EH (cell line): Measurements from ENCODE around the gene TRAK1.

Experiments
- DNase-seq: peaks from one replicate; pipeline ENCODE4 v3.0.0-alpha.2; 2015; ENCODE audit warnings: low read depth

Gene TRAK1

DNA sequence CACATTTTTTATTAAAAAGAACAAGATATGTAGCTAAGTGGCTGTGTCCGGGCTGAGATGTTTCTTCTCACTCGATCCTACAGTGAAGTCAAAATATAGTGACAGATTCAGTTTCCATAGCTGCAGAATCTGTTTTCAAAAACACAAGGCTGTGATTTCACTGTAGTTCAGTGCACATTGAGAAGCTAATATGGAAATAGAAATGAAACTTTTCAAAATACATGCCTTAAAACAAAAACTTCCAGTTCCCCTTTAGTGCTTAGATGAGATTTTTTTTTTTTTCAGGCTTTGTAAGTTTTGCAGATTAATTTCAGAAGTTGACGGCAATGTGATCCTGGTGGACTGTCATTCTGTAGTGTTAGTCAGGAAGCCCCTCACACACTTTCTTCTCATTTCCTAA, 23.8 kb upstream of the TRAK1 start:
- DNase-seq: peak; percentile 71

DNA sequence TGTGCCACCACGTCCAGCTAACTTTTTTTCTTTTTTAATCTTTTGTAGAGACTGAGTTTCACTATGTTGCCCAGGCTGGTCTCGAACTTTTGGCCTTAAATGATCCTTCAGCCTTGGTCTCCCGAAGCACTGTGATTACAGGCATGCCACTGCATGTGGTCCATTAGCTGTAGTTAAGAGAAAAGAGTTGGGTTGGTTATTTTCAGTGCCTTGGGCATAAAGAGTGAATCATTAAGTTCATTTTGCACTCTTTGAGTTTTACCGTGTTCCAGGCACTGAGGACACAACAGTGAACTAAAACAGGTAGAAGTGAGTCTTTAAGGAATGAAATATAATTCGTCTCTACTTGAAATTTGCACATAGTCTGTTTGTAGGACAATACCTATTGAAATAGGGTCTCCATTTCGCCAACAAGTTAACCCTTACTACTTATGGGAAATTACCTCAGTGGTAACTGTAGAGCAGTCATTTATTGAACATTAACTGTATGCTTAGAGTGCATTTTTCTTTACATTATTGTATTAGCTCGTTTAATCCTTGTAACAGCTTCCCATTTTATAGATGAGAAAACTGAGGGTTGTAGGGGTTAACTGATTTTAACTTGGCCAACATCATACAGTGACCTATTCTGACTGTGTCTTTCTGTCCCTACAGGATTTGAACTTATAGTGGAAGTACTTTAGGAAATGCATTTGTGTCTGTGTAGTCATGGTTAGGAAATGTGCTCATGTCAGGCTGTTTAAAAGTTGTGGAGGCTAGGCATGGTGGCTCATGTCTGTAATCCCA, 22.7 kb upstream of the TRAK1 start:
- no peak for DNase-seq

DNA sequence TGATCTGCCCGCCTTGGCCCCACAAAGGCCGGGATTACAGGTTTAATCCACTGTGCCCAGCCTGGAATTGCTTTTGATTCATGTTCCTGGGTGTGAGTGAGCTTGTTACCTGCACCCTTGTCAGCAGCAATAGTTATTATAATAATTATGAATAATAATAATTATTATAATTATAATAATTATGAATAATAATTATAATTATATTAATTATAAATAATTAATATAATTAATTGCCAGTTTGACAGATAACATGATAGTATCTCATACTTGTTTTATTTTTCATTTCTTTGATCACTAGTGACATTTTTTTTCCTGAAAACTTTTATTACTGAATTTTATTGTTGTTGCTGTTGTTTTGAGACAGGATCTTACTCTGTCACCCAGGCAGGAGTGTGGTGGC, 21.1 kb upstream of the TRAK1 start:
- no peak for DNase-seq

- DNase-seq: no peak
Measured at GRCh38 chr3:42070524-42070923, 20.6 kb upstream of the TRAK1 start.

DNA sequence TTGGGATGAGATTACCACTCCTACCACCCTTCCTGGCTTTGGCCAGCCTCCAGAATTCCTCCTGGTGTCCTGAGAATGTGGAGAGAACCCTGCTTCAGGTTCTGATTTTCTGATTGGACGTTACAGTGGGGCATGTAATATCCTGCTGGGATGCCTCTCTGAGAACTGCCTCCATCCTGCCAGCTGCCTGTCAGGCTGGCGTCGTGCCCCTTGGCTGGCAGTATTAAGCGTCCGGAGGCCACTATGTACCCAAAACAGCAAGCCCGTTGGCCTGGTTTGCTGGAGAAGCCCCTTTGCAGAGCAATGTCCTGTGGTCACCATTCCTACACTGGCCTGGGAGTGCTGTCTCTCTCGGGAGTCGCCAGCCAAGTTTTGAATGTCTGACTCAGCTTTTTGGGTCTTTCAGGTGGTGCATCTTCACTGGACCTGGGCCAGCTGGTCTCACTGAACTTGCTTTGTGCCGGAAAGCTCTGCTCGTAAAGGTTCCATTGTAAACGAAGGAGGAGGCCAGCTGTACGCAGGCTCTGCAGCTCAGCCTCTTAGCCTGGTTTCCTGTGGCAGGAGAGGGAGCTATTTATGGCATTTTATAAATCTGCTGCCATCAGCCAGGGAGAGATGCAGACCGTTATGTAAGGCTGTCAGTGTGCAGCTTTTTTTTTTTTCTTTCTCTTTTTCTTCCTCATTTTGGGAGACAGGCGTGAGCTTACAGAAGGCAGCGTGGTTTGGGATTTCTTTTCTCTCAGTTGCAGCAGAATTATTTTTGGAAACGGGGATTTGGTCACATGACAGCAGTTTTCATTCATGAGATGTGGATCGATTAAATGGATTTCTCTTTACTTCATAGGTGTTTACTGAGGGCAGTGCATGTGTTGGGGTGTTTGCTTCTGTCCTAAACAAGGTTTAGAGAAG, 19.0 kb upstream of the TRAK1 start:
- DNase-seq: peak; percentile 92

DNA sequence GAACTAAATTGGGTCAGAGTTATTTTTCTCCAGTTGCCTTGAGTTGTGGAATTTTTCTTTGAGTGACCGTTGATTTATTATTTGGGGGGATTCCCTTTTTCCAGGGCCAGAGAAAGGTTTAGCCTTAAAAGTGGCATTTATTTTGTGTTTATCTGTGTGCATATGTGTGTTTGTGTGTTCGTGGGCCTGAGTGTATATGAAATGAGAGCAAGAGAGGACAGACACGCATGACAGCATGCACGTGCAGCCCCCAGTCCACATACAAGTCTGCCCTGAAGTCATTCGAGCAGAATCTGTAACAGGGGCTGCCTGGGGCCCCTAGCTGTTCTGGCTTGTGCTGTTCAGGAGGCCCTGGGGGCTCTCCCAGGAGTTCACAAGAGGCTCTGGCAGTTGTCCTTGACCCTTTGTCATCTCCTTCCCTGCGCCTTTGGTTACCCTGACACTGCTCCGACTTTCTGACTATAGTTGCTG, 18.3 kb upstream of the TRAK1 start:
- DNase-seq: no peak

- no peak for DNase-seq
Measured at GRCh38 chr3:42077785-42078184, 13.4 kb upstream of the TRAK1 start.

DNA sequence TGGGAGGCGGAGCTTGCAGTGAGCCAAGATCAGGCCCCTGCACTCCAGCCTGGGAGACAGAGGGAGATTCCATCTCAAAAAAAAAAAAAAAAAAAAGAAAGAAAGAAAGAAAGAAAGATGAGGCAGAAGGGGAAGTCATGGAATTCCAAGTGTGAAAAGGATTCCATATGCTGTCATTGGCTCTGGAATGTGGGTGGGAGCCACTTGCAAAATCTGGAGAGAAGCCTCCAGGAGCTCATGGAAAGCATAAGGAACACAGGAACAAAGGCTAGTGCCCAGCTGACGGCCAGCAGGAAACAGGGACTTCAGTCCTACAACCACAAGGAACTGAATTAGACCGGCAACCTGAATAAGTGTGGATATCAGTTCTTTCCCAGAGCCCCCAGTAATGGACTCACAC, 12.5 kb upstream of the TRAK1 start:
- peak; percentile 78 for DNase-seq

- no peak for DNase-seq
Measured at GRCh38 chr3:42079701-42080452, 11.3 kb upstream of the TRAK1 start.

DNA sequence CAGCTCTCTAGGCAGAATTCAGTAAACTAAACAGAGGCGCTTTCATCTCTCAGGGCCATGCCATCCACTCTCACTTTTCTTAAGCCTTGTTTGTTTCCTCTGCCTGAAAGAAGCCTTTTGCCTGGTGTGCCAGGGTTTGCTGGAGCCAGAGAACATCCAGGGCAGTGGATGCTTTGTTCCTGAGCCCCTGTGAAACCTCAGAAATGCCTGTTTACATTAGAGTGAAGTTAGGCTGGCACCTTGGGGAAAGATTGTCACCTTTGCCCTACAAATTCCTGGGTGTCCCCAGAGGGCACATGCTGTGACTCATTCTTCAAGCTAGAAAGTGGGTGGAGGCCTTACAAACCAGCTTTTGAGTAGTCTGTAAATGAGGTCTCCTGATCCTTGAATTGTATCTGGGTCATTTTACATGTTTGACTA, 10.7 kb upstream of the TRAK1 start:
- peak; percentile 77 for DNase-seq

DNA sequence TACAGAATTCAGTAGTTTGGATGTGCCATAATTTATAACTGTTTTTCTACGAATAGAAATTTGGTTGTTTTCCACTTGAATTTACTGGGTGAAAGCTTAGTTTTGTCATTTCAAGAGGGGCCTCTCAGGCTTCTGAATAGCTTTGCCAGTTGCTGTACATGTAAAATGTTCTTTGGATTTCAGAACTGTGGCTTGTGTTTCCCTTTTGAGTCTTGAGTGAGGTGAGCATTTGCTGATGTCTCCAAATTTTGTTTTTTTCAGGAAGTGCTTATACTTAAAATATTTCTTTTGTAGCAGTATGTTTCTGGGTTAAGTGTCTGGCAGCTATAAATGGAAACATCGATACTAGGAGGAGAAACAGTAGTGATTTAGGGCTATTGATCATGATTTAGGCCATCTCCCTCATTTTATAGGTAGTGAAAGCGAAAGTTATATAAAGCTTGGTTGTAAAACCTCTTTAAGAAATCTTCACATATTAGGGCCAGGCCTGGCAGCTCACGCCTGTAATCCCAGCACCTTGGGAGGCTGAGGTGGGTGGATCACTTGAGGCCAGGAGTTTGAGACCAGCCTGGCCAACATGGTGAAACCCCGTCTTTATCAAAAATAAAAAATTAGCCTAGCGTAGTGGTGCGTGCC, 9.2 kb upstream of the TRAK1 start:
- no peak for DNase-seq

- DNase-seq: peak; percentile 45
Measured at GRCh38 chr3:42084586-42084985, 6.6 kb upstream of the TRAK1 start.

GRCh38 chr3:42085641-42086376, 5.3 kb upstream of the TRAK1 start:
- no peak for DNase-seq

- no peak for DNase-seq
Measured at GRCh38 chr3:42088803-42089530, 2.2 kb upstream of the TRAK1 start.

DNA sequence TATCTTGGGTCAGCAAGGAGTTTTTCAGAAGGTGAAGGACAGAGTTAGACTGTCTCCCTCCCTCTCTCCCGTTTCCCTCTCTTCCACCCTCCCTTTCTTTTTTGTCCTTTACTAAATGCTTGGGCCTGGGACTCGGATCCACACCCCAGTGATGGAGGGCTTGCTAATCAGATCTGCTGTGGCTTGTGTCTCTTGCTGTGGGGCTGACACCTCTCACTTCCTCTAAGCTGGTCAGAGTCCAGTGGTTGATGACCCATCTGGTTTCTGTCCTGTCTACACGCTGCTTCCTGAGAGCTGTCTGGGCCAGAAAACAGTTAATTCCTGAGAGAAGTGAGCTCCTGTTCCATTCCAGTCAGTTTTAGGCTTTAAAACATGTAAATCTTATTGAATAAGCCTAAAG, 849 bp downstream of the TRAK1 start:
- no peak for DNase-seq

GRCh38 chr3:42094128-42094527, 3.0 kb downstream of the TRAK1 start:
- no peak for DNase-seq

- no peak for DNase-seq
Measured at GRCh38 chr3:42094691-42095391, 3.7 kb downstream of the TRAK1 start.

DNA sequence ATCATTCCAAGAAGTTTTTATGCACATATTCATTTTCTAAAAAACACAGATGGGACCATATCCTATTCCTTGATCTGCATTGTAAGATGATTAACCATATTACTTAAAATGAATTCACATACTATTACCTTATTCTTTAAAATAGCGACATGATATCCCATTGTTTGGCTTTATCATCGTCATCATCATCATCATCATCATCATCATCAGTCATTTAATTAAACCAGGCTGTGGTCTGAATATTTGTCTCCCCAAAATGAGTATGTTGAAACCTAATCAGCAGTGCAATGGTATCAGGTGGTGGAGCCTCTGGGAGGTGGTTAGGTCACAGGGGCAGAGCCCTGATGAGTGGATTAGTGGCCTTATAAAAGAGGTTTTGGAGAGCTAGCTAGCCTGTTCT, 4.4 kb downstream of the TRAK1 start:
- DNase-seq: no peak

GRCh38 chr3:42096796-42097565, 5.8 kb downstream of the TRAK1 start:
- DNase-seq: peak; percentile 92
